Measurements from ENCODE around the gene IL13RA1. TPM values are rescaled to one million over a fixed set of nuclear protein-coding genes. Genes with fewer than 3 reads are reported as not detected.
A peak's percentile ranks its signal among the peaks of the same experiment; 100 is the strongest.

The IL13RA1 gene
- total and polyA plus RNA-seq, 8 donors = 34.8 to 87.3 (median 43.2) TPM

DNA sequence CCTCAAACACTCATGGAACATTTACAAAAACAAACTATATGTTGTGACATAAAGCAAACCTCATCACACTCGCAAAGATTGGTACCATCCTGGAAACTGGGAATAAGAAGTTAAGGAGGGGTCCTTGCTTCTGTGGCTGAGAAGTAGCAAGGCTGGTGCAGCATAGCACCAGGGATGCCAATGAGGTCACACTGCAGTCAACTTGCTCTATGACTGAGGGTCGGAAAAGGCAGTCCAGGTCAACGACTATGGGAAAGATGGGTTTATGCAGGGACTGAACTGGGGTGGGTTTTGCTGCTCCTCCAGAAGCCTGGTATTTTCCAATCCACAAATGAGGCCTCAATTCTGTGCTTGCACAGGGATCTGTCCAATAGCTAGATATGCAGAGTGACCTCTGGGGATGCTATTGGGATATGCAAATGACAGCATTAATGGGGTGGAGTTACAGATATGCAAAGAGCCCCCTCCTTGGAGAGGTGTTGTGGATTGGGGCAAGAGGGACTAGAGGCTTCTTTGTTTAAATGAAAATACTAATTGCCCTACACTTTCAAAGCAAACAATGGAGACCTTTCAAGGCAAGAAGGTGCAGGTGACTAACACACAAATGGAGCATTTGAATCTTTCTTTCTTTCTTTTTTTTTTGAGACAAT lies 7.2 kb upstream of the IL13RA1 start:
- no peak for DNase-seq
- Histone ChIP-seq H3K4me3 (no peak overlapping the region), H3K9me3 (no peaks in the 10 kb centered on the region), H3K27ac (no peak overlapping the region), H3K4me1 (peaks cover 0 to 22% of the 10 kb centered on the region in 2 donors), H3K27me3 (no peaks in the 10 kb centered on the region), H3K36me3 (no peaks in the 10 kb centered on the region)
- TF ChIP-seq, protein P1, sequence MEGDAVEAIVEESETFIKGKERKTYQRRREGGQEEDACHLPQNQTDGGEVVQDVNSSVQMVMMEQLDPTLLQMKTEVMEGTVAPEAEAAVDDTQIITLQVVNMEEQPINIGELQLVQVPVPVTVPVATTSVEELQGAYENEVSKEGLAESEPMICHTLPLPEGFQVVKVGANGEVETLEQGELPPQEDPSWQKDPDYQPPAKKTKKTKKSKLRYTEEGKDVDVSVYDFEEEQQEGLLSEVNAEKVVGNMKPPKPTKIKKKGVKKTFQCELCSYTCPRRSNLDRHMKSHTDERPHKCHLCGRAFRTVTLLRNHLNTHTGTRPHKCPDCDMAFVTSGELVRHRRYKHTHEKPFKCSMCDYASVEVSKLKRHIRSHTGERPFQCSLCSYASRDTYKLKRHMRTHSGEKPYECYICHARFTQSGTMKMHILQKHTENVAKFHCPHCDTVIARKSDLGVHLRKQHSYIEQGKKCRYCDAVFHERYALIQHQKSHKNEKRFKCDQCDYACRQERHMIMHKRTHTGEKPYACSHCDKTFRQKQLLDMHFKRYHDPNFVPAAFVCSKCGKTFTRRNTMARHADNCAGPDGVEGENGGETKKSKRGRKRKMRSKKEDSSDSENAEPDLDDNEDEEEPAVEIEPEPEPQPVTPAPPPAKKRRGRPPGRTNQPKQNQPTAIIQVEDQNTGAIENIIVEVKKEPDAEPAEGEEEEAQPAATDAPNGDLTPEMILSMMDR (IDR thresholded peaks at IDR 0.05) = no peak
- no peak for ATAC-seq
- intact Hi-C loops (cut with DNase I) = no loop called here

DNA sequence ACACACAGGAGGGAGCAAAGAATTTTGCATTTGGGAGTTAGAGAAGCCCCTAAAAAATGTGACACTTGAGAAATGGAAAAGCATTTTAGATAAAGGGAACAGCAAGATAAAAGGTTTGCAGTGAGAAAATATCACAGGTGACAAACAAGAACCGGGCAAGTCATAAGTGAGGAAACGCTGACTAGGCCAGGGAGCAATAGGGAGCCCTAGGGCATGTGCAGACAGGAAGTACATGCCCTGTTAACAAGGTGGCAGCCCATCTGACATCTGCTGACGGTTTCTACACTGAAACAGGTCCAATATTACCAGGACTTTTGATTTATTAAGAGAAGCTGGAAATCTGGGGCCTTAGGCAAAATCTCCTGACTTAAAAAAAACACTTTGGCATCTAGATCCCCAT lies 4.0 kb upstream of the IL13RA1 start:
- no peak overlapping the region for H3K27ac ChIP-seq
- no peak for ATAC-seq
- intact Hi-C loops (cut with DNase I) = no loop called here

DNA sequence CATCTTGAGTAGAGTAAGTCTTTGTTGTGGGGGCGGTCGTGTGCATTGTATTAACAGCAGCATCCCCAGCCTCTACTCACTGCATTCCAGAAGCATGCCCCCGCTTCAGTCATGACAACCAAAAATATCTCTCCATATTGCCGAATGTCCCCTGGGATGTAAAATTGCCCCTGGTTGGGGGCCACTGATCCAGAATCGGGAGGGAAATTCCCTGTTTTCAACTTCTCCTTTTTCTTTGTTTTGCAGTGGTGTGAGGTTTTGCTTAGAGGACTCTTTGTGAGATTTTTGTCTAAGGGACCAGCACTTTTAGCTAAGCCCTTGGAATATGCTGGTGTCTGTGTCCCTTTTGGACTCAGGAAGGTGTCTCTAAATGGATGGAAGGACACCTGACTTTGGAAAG lies 3.0 kb upstream of the IL13RA1 start:
- Histone ChIP-seq H3K27me3 (no peaks in the 10 kb centered on the region), H3K36me3 (no peaks in the 10 kb centered on the region), H3K27ac (peak overlapping the region in 1 of 2 donors; percentile 28), H3K9me3 (no peaks in the 10 kb centered on the region), H3K4me1 (peaks cover 0 to 45% of the 10 kb centered on the region in 2 donors), H3K4me3 (no peak overlapping the region)
- intact Hi-C loops (cut with DNase I) = no loop called here
- DNase-seq = no peak
- TF ChIP-seq, protein P1 (IDR thresholded peaks at IDR 0.05) = no peak
- no peak for ATAC-seq

More for the DNA sequence above, 4.0 kb upstream of the IL13RA1 start:
- TF ChIP-seq, protein P1 (IDR thresholded peaks at IDR 0.05) = no peak
- Histone ChIP-seq H3K4me3 (no peak overlapping the region), H3K36me3 (no peaks in the 10 kb centered on the region), H3K9me3 (no peaks in the 10 kb centered on the region), H3K4me1 (peaks cover 0 to 39% of the 10 kb centered on the region in 2 donors), H3K27me3 (no peaks in the 10 kb centered on the region)
- no peak for DNase-seq

DNA sequence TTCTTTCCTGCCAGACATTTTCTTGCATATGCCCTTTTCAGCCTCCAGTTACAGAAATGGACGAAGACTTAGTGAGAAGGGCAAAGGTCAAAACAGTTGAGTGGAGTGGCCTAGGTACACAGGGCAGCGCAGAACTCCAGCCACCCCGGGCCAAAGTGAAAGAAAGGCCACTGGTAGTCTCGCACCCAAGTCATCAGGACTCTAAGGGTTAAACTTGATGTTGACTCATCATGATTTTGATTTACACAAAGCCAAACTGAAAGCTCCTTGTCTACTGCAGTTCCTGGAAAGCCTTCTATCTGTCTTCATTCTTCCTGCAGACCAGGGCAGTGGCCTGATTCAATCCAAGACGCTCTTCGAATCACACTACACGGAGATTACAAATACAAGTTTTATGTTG lies 2.6 kb upstream of the IL13RA1 start:
- Histone ChIP-seq H3K36me3 (no peaks in the 10 kb centered on the region), H3K27me3 (no peaks in the 10 kb centered on the region), H3K27ac (peak overlapping the region in 1 of 2 donors; percentile 28), H3K9me3 (no peaks in the 10 kb centered on the region), H3K4me3 (no peak overlapping the region), H3K4me1 (peaks cover 0 to 46% of the 10 kb centered on the region in 2 donors)
- intact Hi-C loops (cut with DNase I) = no loop called here
- TF ChIP-seq, protein P1 (IDR thresholded peaks at IDR 0.05) = no peak
- ATAC-seq (no peak), DNase-seq (no peak)

DNA sequence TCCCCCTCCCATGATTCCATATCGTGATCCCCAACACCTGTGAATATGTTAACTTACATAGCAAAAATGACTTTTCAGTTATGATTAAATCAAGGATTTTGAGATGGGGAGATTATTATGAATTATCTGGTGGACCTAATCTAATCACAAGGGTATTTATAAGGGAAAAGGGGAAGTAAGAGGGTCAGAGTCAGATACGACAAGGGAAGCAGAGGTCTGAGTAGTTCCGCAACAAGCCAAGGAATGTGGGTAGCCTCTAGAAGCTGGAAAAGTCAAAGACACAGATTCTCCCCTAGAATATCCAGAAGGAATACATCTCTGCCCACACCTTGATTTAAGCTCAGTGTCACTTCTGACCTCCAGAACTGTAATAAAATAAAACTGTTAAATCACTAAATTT lies 1.0 kb upstream of the IL13RA1 start:
- Histone ChIP-seq H3K4me1 (peaks cover 3 to 62% of the 10 kb centered on the region in 2 donors), H3K9me3 (no peaks in the 10 kb centered on the region), H3K27ac (peak overlapping the region; percentile 88 to 90), H3K36me3 (no peaks in the 10 kb centered on the region), H3K4me3 (peak overlapping the region in 1 of 2 donors; percentile 55), H3K27me3 (no peaks in the 10 kb centered on the region)
- TF ChIP-seq, protein P1 (IDR thresholded peaks at IDR 0.05) = no peak
- intact Hi-C loops (cut with DNase I) = no loop called here
- ATAC-seq (no peak), DNase-seq (no peak)

Data from left lung (tissue), 10 donors.